ENCODE measurements around the gene UMAD1.

Gene UMAD1

GRCh38 chr7:7703427-7703826 is 62.9 kb downstream of the UMAD1 start:
- H3K4me3 ChIP-seq (ENCODE audit: low read length) = no peak overlapping the region
- H3K27me3 ChIP-seq (ENCODE audit: insufficient read depth, low read length) = no peaks in the 10 kb centered on the region
- no peaks in the 10 kb centered on the region for H3K36me3 ChIP-seq (ENCODE audit: insufficient read depth, low read length)
- no peaks in the 10 kb centered on the region for H3K9me3 ChIP-seq (ENCODE audit: low read length)
- no peak overlapping the region for H2AFZ ChIP-seq (ENCODE audit: low read depth, low read length)
- peaks cover 22% of the 10 kb centered on the region for H3K4me1 ChIP-seq (ENCODE audit: insufficient read depth, low read length)

DNA sequence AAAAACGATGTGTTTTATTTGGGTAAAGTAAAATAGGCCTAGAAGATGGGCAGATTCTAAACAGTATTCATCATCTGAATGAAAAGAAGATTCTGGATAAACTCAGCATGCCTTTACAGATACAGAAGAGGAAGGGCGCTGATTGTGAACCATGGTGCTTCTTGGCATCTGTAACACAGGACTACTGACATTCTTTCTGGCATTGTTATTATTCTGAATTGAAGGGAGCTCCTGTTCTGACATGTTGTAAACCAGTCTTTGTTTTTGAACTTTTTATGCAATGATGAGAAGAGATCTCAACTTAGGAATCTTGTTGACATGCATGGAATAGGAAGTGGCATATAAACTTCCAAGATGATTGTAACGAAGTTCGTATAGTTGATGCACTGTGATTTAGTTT is 64.3 kb downstream of the UMAD1 start:
- Histone ChIP-seq H3K4me3 (ENCODE audit: low read length) (no peak overlapping the region), H2AFZ (ENCODE audit: low read depth, low read length) (no peak overlapping the region), H3K9me3 (ENCODE audit: low read length) (no peaks in the 10 kb centered on the region), H3K27me3 (ENCODE audit: insufficient read depth, low read length) (no peaks in the 10 kb centered on the region), H3K4me1 (ENCODE audit: insufficient read depth, low read length) (peaks cover 37% of the 10 kb centered on the region), H3K36me3 (ENCODE audit: insufficient read depth, low read length) (no peaks in the 10 kb centered on the region)

GRCh38 chr7:7705318-7705717 is 64.8 kb downstream of the UMAD1 start:
- peaks cover 37% of the 10 kb centered on the region for H3K4me1 ChIP-seq (ENCODE audit: insufficient read depth, low read length)
- H2AFZ ChIP-seq (ENCODE audit: low read depth, low read length) = no peak overlapping the region
- no peaks in the 10 kb centered on the region for H3K36me3 ChIP-seq (ENCODE audit: insufficient read depth, low read length)
- no peaks in the 10 kb centered on the region for H3K9me3 ChIP-seq (ENCODE audit: low read length)
- no peaks in the 10 kb centered on the region for H3K27me3 ChIP-seq (ENCODE audit: insufficient read depth, low read length)
- H3K4me3 ChIP-seq (ENCODE audit: low read length) = no peak overlapping the region

- Histone ChIP-seq H3K4me3 (ENCODE audit: low read length) (no peak overlapping the region), H2AFZ (ENCODE audit: low read depth, low read length) (no peak overlapping the region), H3K27me3 (ENCODE audit: insufficient read depth, low read length) (no peaks in the 10 kb centered on the region), H3K9me3 (ENCODE audit: low read length) (no peaks in the 10 kb centered on the region), H3K36me3 (ENCODE audit: insufficient read depth, low read length) (no peaks in the 10 kb centered on the region), H3K4me1 (ENCODE audit: insufficient read depth, low read length) (peaks cover 37% of the 10 kb centered on the region)
Observed at GRCh38 chr7:7706101-7706511, 65.6 kb downstream of the UMAD1 start.

GRCh38 chr7:7706556-7707172 is 66.1 kb downstream of the UMAD1 start:
- H3K4me3 ChIP-seq (ENCODE audit: low read length) = no peak overlapping the region
- peaks cover 37% of the 10 kb centered on the region for H3K4me1 ChIP-seq (ENCODE audit: insufficient read depth, low read length)
- H3K36me3 ChIP-seq (ENCODE audit: insufficient read depth, low read length) = no peaks in the 10 kb centered on the region
- no peaks in the 10 kb centered on the region for H3K9me3 ChIP-seq (ENCODE audit: low read length)
- H2AFZ ChIP-seq (ENCODE audit: low read depth, low read length) = no peak overlapping the region
- H3K27me3 ChIP-seq (ENCODE audit: insufficient read depth, low read length) = no peaks in the 10 kb centered on the region

DNA sequence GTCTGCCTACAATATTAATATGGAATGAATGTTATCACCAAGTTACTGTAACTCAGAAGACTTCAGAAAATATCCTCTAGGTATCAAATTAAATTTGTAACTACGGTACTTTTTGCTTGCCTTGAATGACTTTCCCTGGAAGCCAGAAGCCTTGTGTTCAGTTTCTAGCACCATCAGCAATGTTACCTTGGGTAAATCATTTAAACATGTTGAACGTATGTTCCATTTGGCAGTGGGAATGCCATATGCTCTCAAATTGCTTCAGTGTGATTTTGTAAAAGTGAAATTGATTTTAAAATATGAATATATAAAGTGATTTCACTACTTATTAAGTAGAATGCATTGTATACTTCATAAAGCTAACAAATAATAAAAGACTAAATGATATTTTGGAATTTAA is 66.7 kb downstream of the UMAD1 start:
- peaks cover 37% of the 10 kb centered on the region for H3K4me1 ChIP-seq (ENCODE audit: insufficient read depth, low read length)
- no peaks in the 10 kb centered on the region for H3K27me3 ChIP-seq (ENCODE audit: insufficient read depth, low read length)
- no peak overlapping the region for H2AFZ ChIP-seq (ENCODE audit: low read depth, low read length)
- no peak overlapping the region for H3K4me3 ChIP-seq (ENCODE audit: low read length)
- H3K9me3 ChIP-seq (ENCODE audit: low read length) = no peaks in the 10 kb centered on the region
- H3K36me3 ChIP-seq (ENCODE audit: insufficient read depth, low read length) = no peaks in the 10 kb centered on the region

DNA sequence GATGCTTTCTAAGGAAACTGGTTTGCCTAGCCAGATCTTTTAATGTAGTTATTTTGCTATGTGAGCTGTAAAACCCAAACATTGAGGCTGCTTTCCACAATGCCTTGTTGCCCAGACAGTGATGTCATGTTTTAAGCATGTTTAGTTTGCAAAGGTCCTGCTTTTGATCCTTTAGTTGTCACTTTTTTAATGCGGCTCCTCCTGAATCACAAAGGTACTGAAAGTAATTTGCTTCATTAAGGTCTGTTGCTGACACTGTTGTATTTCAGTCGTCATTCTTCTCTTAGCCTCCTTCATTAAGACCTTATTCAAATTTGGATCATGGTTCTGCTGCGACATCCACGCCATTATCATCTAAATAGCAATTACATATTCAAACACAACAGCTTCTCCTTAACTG is 67.3 kb downstream of the UMAD1 start:
- Histone ChIP-seq H2AFZ (ENCODE audit: low read depth, low read length) (no peak overlapping the region), H3K27me3 (ENCODE audit: insufficient read depth, low read length) (no peaks in the 10 kb centered on the region), H3K4me1 (ENCODE audit: insufficient read depth, low read length) (peaks cover 37% of the 10 kb centered on the region), H3K4me3 (ENCODE audit: low read length) (no peak overlapping the region), H3K36me3 (ENCODE audit: insufficient read depth, low read length) (no peaks in the 10 kb centered on the region), H3K9me3 (ENCODE audit: low read length) (no peaks in the 10 kb centered on the region)

GRCh38 chr7:7709291-7709690 is 68.7 kb downstream of the UMAD1 start:
- H3K36me3 ChIP-seq (ENCODE audit: insufficient read depth, low read length) = no peaks in the 10 kb centered on the region
- no peaks in the 10 kb centered on the region for H3K27me3 ChIP-seq (ENCODE audit: insufficient read depth, low read length)
- no peaks in the 10 kb centered on the region for H3K9me3 ChIP-seq (ENCODE audit: low read length)
- H2AFZ ChIP-seq (ENCODE audit: low read depth, low read length) = no peak overlapping the region
- peaks cover 37% of the 10 kb centered on the region for H3K4me1 ChIP-seq (ENCODE audit: insufficient read depth, low read length)
- H3K4me3 ChIP-seq (ENCODE audit: low read length) = no peak overlapping the region

DNA sequence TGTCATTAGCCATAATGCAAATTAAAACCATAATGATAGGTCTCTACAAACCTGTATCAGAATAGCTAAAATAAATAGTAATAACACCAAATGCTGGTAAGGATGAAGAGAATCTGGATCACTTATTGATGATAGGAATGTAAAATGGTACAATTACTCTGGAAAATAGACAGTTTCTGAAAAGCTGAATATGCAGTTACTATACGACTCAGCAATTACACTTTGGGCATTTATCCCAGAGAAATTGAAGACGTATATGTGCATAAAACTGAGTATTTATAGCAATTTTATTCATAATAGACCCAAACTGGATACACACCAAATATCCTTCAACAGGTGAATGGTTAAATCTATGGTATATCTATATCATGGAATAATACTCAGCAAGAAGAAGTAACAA is 69.9 kb downstream of the UMAD1 start:
- no peaks in the 10 kb centered on the region for H3K36me3 ChIP-seq (ENCODE audit: insufficient read depth, low read length)
- no peak overlapping the region for H3K4me3 ChIP-seq (ENCODE audit: low read length)
- peaks cover 33% of the 10 kb centered on the region for H3K4me1 ChIP-seq (ENCODE audit: insufficient read depth, low read length)
- H3K9me3 ChIP-seq (ENCODE audit: low read length) = no peaks in the 10 kb centered on the region
- H2AFZ ChIP-seq (ENCODE audit: low read depth, low read length) = no peak overlapping the region
- H3K27me3 ChIP-seq (ENCODE audit: insufficient read depth, low read length) = no peaks in the 10 kb centered on the region

- no peaks in the 10 kb centered on the region for H3K36me3 ChIP-seq (ENCODE audit: insufficient read depth, low read length)
- H3K9me3 ChIP-seq (ENCODE audit: low read length) = no peaks in the 10 kb centered on the region
- H3K27me3 ChIP-seq (ENCODE audit: insufficient read depth, low read length) = no peaks in the 10 kb centered on the region
- no peak overlapping the region for H2AFZ ChIP-seq (ENCODE audit: low read depth, low read length)
- peaks cover 15% of the 10 kb centered on the region for H3K4me1 ChIP-seq (ENCODE audit: insufficient read depth, low read length)
- no peak overlapping the region for H3K4me3 ChIP-seq (ENCODE audit: low read length)
Observed at GRCh38 chr7:7713730-7714129, 73.2 kb downstream of the UMAD1 start.

DNA sequence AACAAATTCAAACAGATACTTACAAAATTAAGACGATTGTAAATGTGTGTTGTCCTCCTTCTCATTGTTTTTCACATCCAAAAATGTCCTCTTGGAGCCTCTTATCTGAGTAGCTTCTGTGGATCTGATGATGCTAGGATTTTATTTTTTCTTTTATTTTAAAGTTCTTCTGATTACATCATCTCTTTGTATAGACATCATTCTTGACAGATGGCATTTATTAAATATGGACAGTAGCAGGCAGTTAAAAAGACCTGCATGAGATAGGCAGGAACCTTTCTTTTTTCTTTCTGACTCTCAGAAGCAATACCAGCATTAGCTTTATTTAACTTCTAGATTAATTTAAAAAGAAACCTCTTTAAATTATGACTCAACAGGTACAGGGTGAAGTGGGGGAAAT is 77.9 kb downstream of the UMAD1 start, which contains the start of gene RPA3:
RPA3 (minus strand) TSS at position 116 of the 400 bp plus-strand sequence. CDS start 78,189 bp downstream, outside the sequence.
- Histone ChIP-seq H3K36me3 (ENCODE audit: insufficient read depth, low read length) (no peaks in the 10 kb centered on the region), H3K4me3 (ENCODE audit: low read length) (no peak within 1 kb of the TSS), H3K27me3 (ENCODE audit: insufficient read depth, low read length) (no peaks in the 10 kb centered on the region), H2AFZ (ENCODE audit: low read depth, low read length) (no peak within 1 kb of the TSS), H3K4me1 (ENCODE audit: insufficient read depth, low read length) (peaks cover 4% of the 10 kb centered on the region), H3K9me3 (ENCODE audit: low read length) (no peaks in the 10 kb centered on the region)

DNA sequence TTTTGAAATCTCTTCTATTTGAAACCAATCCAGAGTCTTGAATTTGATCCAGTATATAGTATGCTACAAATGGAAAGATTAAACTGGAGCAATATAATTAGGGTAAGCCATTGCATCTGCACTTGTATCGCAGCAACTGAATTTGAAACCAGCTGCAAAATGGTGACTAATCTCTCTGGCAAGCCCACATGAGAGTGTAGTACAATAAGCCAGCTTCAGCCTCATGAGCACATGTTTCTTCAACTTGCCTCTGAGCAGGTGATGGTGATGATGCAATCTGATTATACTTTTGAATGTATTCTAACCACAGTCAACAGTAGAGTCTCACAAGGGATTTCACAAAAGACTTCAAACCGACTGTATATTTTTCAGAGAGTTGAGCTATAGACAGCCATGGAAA is 78.7 kb downstream of the UMAD1 start:
- no peak overlapping the region for H3K4me3 ChIP-seq (ENCODE audit: low read length)
- no peaks in the 10 kb centered on the region for H3K27me3 ChIP-seq (ENCODE audit: insufficient read depth, low read length)
- H3K9me3 ChIP-seq (ENCODE audit: low read length) = no peaks in the 10 kb centered on the region
- H3K36me3 ChIP-seq (ENCODE audit: insufficient read depth, low read length) = no peaks in the 10 kb centered on the region
- peaks cover 4% of the 10 kb centered on the region for H3K4me1 ChIP-seq (ENCODE audit: insufficient read depth, low read length)
- no peak overlapping the region for H2AFZ ChIP-seq (ENCODE audit: low read depth, low read length)

GRCh38 chr7:7720193-7720592 is 79.6 kb downstream of the UMAD1 start:
- peaks cover 4% of the 10 kb centered on the region for H3K4me1 ChIP-seq (ENCODE audit: insufficient read depth, low read length)
- no peak overlapping the region for H2AFZ ChIP-seq (ENCODE audit: low read depth, low read length)
- H3K27me3 ChIP-seq (ENCODE audit: insufficient read depth, low read length) = no peaks in the 10 kb centered on the region
- no peaks in the 10 kb centered on the region for H3K9me3 ChIP-seq (ENCODE audit: low read length)
- H3K36me3 ChIP-seq (ENCODE audit: insufficient read depth, low read length) = no peaks in the 10 kb centered on the region
- H3K4me3 ChIP-seq (ENCODE audit: low read length) = no peak overlapping the region

All from neuron (in vitro differentiated cells).